OCI-M2 (cell line): ENCODE results near the gene TMA7B.
"Not testable (repeated sequence)": the region's sequence is repeated elsewhere in the genome, so short reads cannot be mapped to it uniquely, and the experiment has no call there.

Source experiments
- DNase-seq: peaks from one replicate; lab custom pipeline; 2025; ENCODE audit not compliant: unreplicated experiment; lab: John Stamatoyannopoulos, UW

TMA7B gene

GRCh38 chr22:39979048-39979447, 18.9 kb downstream of the TMA7B start:
- DNase-seq, result no peak

GRCh38 chr22:39979458-39979857, 19.3 kb downstream of the TMA7B start:
- DNase-seq, result no peak

- no peak for DNase-seq
Observed at GRCh38 chr22:39980596-39980995, 20.4 kb downstream of the TMA7B start.

DNA sequence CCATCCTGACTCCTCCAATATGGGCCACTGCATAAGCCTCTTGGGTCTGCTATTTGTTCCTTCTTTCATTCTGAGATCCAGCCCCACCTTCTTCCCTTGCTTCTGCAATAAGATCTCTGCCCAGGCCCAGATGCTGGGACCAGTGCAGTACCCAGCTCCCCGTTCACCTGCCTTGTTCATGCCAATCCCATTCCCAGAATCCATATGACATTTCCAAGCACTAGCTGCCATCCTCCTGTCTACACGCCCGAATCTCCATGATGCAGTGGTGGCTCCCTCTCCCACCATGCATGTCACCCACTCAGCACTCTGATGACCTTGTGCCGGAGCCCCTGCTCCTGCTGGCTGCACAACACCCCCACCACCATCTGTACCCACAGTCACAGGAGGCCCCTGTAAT, 23.1 kb downstream of the TMA7B start:
- DNase-seq, result no peak

GRCh38 chr22:39984006-39984405, 23.8 kb downstream of the TMA7B start:
- DNase-seq, result no peak

- DNase-seq, result no peak
Observed at GRCh38 chr22:39984746-39985145, 24.5 kb downstream of the TMA7B start.

DNA sequence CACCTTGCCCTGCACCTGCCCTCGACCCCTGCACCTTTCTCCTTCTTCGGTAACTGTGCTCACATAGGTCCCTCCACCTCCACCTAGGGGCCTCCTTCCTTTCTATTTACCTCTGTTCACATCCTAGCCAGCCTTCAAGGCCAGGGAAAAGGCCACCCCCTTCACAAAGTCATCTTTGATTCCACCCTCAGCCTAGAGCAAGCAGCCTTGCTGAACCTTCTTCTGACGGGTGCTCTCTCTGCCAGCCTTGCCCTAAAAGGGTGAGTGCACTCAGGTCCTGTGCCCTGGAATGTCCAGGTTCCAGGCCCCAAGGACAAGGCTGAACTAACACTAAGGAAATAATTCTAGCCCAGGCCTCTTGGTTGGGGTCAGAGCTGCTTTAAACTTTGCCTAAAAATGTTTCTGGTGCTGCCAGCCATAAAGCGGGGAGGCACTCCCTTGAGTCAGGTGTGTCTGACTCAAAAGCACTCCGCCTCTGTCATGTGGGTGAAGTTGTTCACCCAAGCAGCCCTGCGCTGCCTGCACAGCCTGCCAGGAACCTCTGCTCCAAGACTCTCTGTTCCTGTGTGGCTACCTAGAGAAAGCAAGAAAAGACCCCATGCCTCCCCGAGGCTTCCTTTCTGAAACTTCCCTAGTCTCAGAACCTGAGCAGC, 25.3 kb downstream of the TMA7B start:
- no peak for DNase-seq

DNA sequence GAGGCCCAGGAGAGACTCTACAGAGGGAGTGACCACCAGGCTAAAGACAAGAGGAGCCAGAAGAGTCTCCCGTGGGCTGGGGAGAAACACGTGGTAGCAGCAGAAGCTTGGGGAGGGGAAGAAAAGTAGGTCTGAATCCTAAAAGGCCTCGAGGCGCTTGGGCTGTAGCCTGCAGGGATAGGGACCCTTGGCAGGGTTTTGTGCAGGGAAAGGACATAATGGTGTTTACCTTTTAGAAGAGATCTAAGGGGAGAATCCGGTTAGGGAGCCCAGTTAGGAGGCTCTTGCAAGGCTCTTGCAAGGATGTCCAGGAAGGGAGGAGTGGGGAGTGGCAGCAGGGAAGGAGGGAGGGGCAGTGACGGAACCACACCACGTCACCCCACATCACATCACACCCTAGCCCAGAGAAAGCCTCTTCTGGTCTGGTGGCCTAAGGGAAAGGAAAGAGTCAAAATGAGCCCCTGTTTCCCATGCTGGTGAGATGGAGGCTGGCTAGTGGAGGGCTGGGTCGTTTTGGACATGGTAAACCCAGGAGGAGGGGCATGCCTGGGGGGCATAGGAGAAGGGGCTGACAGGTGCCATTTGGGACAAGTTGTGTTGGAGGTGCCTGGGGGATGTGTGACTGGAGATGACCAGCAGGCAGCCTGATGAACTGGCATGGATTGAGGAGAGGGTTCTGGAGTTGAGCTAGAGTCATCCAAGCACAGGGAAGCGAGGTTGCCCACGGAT, 28.4 kb downstream of the TMA7B start:
- no peak for DNase-seq

DNA sequence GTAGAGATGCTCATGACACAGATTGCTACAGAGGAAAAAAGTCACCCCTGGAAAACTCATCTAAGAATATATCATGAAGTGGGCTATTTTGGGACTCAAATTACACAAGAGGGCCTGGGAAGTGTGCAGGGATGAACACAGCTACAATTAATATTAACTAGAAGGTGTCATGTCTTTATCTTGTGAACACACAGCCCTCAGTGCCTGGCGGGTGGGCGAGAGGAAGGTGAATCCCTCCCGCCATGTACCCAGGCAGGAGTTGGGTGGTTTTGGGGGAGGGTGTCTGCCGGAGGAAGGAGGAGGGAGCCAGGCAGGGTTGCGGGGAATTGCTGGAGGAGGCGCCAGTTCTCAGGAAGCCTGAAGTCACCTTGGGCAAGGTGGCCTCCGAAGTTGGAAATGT, 29.4 kb downstream of the TMA7B start:
- DNase-seq, result no peak

DNA sequence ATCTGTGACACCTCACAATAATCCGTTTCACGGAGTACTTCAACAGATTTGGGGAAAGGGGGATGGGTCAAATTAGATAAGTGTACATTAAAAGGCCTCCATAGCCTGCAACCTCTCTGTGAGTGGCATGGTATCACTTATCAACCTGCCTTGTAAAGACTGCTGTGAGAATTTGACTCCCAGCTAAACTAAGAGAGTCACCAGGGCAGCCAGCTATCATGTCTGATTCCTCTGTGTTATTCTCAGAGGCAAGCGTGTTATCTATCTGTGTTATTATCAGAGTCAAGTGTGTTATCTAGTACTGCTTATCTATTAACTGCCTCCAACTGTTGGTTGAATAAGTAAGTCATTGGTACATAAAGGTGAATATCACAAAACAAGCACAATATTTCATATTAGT, 30.5 kb downstream of the TMA7B start:
- no peak for DNase-seq

GRCh38 chr22:39991159-39991860, 31.1 kb downstream of the TMA7B start:
- no peak for DNase-seq

GRCh38 chr22:39992088-39992826, 32.1 kb downstream of the TMA7B start:
- DNase-seq, result no peak

DNA sequence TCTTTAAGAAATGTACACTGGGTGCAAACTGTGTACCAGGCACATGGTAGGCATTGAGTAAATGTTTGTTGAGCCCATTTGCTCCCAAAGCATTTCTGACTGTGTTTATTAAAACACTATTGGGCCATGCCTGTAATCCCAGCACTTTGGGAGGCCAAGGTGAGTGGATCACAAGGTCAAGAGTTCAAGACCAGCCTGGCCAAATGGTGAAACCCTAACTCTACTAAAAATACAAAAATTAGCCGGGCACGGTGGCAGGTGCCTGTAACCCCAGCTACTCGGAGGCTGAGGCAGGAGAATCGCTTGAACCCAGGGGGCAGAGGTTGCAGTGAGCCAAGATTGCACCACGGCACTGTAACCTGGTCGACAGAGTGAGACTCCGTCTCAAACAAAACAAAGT, 32.7 kb downstream of the TMA7B start:
- not testable (repeated sequence) for DNase-seq

GRCh38 chr22:39994041-39994565, 33.9 kb downstream of the TMA7B start:
- no peak for DNase-seq

GRCh38 chr22:39994566-39995392, 34.6 kb downstream of the TMA7B start, which contains the start of gene FAM83F:
Gene FAM83F, plus strand, starts transcription at chr22:39994954. Its CDS starts 89 bp downstream, at chr22:39995043.
- no peak for DNase-seq

DNA sequence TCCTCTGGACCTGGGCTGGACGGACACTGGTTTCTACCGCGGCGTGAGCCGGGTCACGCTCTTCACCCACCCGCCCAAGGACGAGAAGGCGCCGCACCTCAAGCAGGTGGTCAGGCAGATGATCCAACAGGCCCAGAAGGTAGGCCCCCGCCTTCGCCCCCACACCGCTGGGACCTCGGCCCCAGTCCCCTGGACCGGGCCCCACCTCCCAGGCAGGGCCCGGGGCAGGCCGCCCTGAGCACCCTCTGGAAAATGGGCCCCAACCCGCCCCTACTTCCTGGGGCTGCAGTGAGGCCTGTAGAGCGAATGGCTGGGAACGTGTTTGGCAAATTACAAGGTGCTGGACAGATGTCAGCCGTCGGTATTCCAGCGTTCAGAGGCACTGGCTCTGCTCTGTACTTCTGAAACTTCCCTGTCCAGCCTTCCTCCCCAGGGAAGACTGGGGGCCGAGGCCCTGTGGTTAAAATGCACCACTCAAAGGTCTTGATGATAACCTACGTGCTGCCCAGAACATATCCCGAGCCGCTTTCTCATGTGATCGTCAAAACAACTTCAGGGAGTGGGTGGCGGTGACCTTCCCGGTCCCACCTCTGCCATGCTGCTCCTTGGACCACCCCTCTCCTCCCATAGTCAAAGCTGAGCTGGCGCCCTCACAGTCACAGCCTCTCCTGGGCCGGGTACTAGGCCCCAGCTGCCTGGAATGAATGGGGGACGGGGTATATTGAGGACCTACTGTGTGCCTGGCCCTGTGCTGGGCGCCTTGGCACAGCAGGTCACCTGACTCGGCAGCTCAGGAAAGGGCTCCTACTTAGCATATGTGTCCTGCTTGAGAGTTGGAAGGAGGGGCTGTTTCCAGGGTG, 35.4 kb downstream of the TMA7B start:
- DNase-seq, result no peak

DNA sequence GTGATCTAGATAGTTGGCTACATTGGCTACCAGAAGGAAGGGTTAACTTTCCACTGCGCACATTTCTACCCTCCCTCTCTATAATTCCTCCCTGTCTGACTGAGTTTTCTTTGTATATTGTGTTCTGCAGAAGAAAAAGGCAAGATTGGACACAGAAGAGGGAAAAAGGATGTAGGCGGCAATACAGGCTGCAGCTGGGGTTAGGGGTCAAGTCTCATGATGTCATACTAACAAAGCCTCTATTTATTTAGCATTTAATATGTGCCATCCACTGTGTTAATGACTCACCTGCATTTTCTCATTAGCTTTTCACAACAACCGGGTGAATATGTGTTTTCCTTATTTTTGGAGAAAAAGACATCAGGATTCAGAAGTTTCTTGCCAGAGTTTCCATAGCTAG, 36.5 kb downstream of the TMA7B start:
- DNase-seq, result no peak

GRCh38 chr22:39997421-39997820, 37.2 kb downstream of the TMA7B start:
- no peak for DNase-seq
